SK-N-MC (cell line): ENCODE data around the gene VIPR2.

Source experiments
- EZH2 ChIP-seq: fragments of 200-600 bp; sonication (generic); IDR thresholded peaks from one replicate; pipeline ENCODE4 v1.6.1; 2017; ENCODE audit warnings: antibody characterized with exemption
- FOXP2 ChIP-seq: optimal IDR thresholded peaks from 2 replicates; pipeline ENCODE3; 2011; ENCODE audit warnings: mild to moderate bottlenecking, moderate library complexity; ENCODE audit not compliant: insufficient read depth; ENCODE audit errors: extremely low read length, control extremely low read depth

DNA sequence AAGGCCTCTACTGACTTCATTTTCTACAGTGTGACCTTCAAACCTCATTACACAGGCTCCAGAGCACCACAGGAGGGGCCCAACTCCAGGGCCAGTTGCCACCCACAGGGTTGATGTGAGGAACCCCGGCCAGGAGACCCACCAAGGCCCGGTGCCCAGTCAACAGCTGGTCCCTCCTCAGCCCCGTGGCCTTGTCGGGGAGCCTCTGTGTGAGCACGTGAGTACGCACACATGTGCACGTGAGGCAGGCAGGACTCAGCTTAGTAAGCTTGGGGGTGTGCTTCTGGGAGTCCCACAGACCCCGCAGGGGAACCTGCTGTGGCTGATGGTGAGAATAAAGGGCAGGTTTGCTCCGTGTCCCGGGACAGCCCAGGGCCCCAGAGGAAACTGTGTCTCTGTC, 104.5 kb downstream of the VIPR2 start:
- no peak for TF ChIP-seq FOXP2
- TF ChIP-seq EZH2 = no peak
